ENCODE results near the gene C1orf122.

C1orf122 gene

DNA sequence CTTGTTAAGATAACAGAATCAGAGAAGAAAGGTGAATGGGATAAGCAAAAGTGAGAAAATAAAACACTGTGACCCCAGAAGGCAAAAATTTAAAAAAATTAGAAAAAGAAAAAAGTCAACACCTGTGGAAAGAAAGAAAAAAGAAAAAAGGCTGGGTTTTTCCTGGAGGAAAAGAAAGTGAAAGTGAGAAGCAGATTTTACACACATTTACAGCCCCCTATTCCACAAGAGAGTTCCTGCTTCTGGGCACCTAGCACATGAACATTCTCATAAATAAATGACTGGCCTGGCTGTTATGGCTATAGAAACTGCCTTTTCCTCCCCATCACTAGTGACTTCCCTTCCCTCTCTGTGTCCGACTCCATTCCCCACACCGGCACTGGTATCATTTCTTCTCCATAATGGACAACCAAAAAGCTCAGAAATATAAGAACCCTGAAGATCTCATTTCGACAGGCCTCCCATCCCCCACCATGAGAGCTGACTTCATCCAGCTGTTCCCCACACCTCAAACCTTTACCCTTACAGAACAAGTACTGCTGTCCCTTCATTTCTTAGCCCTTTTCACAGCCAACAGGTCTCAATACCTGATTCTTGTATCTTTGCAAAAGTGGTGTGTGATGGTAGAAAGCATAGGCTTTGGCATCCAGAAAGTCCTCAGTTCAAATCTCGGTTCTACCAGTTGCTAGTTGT lies 39.2 kb downstream of the C1orf122 start:
- no peak for DNase-seq

GRCh38 chr1:37849480-37849879 lies 41.9 kb downstream of the C1orf122 start:
- no peak for DNase-seq

- no peak for DNase-seq
Measured at GRCh38 chr1:37850352-37850955, 42.9 kb downstream of the C1orf122 start.

GRCh38 chr1:37851262-37851661 lies 43.7 kb downstream of the C1orf122 start:
- no peak for DNase-seq

DNA sequence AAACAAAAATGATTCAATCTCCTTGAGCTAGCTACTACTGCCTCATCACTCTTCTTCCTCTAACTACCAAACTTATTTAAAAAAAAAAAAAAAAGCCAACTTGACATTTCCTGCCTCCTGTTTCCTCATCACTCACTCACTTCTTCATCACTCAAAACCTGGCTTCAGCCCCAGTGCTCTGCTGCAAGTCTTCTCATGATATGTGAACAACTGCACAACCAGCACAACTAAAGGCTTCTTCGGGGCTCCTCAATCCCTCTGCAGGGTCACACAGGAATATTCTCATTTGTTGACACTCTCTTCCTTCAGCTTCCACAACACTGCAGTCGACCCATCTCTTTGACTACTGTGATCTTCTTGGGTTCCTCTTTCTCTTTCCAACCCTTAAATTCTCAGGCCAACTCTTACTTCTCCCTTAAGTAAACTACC lies 44.2 kb downstream of the C1orf122 start:
- DNase-seq, result no peak

- no peak for DNase-seq
Measured at GRCh38 chr1:37853157-37853556, 45.6 kb downstream of the C1orf122 start.

- no peak for DNase-seq
Measured at GRCh38 chr1:37854406-37854805, 46.8 kb downstream of the C1orf122 start.

Measured in cerebellar nuclear complex (tissue), 1 donor.